Measurements from ENCODE around the gene IGHMBP2.
"Not testable (repeated sequence)": the region's sequence is repeated elsewhere in the genome, so short reads cannot be mapped to it uniquely, and the experiment has no call there.

The IGHMBP2 gene

DNA sequence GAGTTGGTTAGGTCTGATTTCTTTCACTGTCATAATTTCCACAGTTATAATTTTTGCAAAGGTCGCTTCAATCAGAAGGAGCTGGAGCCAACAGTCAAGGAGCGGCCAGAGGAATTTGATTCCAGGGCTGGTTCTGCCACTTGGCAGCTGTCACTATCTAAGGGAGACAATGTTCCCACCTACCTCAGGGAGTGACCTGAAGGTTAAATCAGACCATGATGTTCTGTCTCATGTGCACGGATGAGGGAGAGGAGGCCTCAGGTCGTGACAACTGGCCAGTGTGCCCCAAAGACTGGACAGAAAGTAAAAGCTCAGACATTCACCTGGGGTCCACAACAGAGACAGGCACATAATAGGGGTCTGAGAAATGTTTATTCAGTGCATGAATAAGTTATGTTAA lies 69.5 kb downstream of the IGHMBP2 start:
- Histone ChIP-seq H3K4me1 (ENCODE audit: insufficient read depth, low read length) (no peaks in the 10 kb centered on the region), H2AFZ (ENCODE audit: low read depth, low read length) (no peak overlapping the region), H3K27me3 (ENCODE audit: insufficient read depth, low read length) (peaks cover 4% of the 10 kb centered on the region), H3K36me3 (ENCODE audit: insufficient read depth, low read length) (no peaks in the 10 kb centered on the region), H3K4me3 (ENCODE audit: low read length) (no peak overlapping the region), H3K9me3 (ENCODE audit: low read length) (peaks cover 2% of the 10 kb centered on the region)

GRCh38 chr11:68973706-68974105 lies 70.0 kb downstream of the IGHMBP2 start:
- H3K9me3 ChIP-seq (ENCODE audit: low read length); H3K27me3 ChIP-seq (ENCODE audit: insufficient read depth, low read length); H2AFZ ChIP-seq (ENCODE audit: low read depth, low read length); H3K4me3 ChIP-seq (ENCODE audit: low read length); H3K36me3 ChIP-seq (ENCODE audit: insufficient read depth, low read length); H3K4me1 ChIP-seq (ENCODE audit: insufficient read depth, low read length): not testable (repeated sequence)

DNA sequence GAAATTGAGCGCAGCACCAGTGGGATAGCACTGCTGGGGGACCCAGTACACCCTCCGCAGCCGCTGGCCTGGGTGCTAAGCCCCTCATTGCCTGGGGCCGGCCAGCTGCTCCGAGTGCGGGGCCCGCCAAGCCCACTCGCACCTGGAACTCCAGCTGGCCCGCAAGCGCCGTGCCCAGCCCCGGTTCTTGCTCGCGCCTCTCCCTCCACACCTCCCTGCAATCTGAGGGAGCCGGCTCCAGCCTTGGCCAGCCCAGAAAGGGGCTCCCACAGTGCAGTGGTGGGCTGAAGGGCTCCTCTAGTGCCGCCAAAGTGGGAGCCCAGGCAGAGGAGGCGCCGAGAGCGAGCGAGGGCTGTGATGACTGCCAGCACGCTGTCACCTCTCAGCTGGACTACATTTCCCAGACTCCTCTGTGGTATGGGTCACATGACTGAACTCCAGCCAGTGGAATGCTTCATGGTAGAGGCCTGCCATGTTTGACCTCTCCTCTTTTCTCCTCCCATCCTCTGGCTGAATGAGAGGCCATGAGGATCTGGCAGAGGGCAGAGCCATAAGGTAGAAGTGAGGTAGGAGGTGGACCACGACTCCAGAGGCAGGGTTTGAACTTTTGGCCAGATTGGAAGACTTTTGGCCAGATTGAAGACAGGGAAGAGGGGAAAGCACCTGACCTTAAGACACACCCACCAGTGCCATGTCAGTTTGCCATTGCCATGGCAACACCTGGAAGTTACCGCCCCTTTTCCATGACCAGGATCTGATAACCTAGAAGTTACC lies 70.9 kb downstream of the IGHMBP2 start:
- Histone ChIP-seq H3K4me3 (ENCODE audit: low read length) (no peak overlapping the region), H2AFZ (ENCODE audit: low read depth, low read length) (no peak overlapping the region), H3K4me1 (ENCODE audit: insufficient read depth, low read length) (no peaks in the 10 kb centered on the region), H3K9me3 (ENCODE audit: low read length) (peaks cover 2% of the 10 kb centered on the region), H3K36me3 (ENCODE audit: insufficient read depth, low read length) (no peaks in the 10 kb centered on the region), H3K27me3 (ENCODE audit: insufficient read depth, low read length) (peaks cover 4% of the 10 kb centered on the region)

- Histone ChIP-seq H3K4me3 (ENCODE audit: low read length) (no peak overlapping the region), H3K9me3 (ENCODE audit: low read length) (no peaks in the 10 kb centered on the region), H3K27me3 (ENCODE audit: insufficient read depth, low read length) (peaks cover under 1% of the 10 kb centered on the region), H3K36me3 (ENCODE audit: insufficient read depth, low read length) (no peaks in the 10 kb centered on the region), H3K4me1 (ENCODE audit: insufficient read depth, low read length) (no peaks in the 10 kb centered on the region), H2AFZ (ENCODE audit: low read depth, low read length) (no peak overlapping the region)
Measured at GRCh38 chr11:68976095-68976494, 72.4 kb downstream of the IGHMBP2 start.

- Histone ChIP-seq H3K4me1 (ENCODE audit: insufficient read depth, low read length) (no peaks in the 10 kb centered on the region), H3K36me3 (ENCODE audit: insufficient read depth, low read length) (no peaks in the 10 kb centered on the region), H2AFZ (ENCODE audit: low read depth, low read length) (no peak overlapping the region), H3K4me3 (ENCODE audit: low read length) (no peak overlapping the region), H3K27me3 (ENCODE audit: insufficient read depth, low read length) (no peaks in the 10 kb centered on the region), H3K9me3 (ENCODE audit: low read length) (no peaks in the 10 kb centered on the region)
Measured at GRCh38 chr11:68976563-68976962, 72.9 kb downstream of the IGHMBP2 start.

GRCh38 chr11:68977781-68978625 lies 74.3 kb downstream of the IGHMBP2 start:
- Histone ChIP-seq H3K9me3 (ENCODE audit: low read length) (no peaks in the 10 kb centered on the region), H2AFZ (ENCODE audit: low read depth, low read length) (no peak overlapping the region), H3K4me1 (ENCODE audit: insufficient read depth, low read length) (no peaks in the 10 kb centered on the region), H3K36me3 (ENCODE audit: insufficient read depth, low read length) (no peaks in the 10 kb centered on the region), H3K27me3 (ENCODE audit: insufficient read depth, low read length) (no peaks in the 10 kb centered on the region), H3K4me3 (ENCODE audit: low read length) (no peak overlapping the region)

DNA sequence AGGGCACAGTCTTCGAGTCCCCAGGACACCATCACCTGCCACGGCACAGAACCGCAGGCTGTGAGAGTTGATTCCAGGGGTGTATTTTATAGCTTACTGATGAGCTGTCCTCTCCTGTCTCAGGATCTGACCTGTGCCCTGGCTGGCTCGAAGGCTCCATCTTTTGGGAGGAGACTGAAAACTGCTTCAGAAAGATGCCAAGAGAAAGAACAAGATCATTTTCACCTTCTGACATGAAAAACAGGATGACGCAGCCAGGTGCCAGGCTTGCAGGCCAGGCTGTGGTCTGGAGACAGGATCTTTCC lies 74.9 kb downstream of the IGHMBP2 start:
- Histone ChIP-seq H3K9me3 (ENCODE audit: low read length) (no peaks in the 10 kb centered on the region), H3K4me3 (ENCODE audit: low read length) (no peak overlapping the region), H3K4me1 (ENCODE audit: insufficient read depth, low read length) (no peaks in the 10 kb centered on the region), H2AFZ (ENCODE audit: low read depth, low read length) (no peak overlapping the region), H3K36me3 (ENCODE audit: insufficient read depth, low read length) (no peaks in the 10 kb centered on the region), H3K27me3 (ENCODE audit: insufficient read depth, low read length) (no peaks in the 10 kb centered on the region)

DNA sequence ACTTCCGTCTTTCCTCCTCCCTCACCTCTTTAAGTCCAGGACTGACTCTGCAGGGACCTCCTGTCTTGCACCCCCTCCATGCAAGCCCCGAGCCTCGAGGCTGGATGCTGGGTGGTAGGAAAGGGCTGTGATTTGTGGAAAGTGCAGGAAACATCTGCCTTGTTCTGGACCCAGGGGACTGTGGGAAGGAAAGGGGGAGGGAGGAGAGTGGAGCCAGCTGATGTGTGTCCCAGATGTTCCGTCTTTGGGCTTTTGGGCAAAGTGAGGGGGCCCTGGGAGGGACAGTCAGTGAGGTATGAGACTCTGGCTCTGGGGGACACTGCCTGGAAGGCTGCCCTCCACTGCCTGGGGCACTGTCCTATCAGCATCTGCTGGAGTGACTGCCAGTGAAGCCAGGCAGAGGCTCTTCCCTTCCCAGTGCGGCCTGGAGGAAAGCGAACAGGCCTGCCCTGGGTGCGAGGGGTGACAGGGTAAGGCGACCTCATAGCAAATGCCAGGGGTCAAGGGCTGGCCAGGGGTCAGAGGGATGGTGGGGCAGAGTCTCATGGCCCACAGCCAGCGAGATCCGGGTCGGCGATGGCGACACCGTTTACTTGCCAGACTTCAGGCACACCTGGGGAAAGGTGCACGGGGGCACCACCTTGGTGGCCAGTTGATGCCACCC lies 75.4 kb downstream of the IGHMBP2 start:
- H3K36me3 ChIP-seq (ENCODE audit: insufficient read depth, low read length) = no peaks in the 10 kb centered on the region
- H3K27me3 ChIP-seq (ENCODE audit: insufficient read depth, low read length) = no peaks in the 10 kb centered on the region
- H3K4me3 ChIP-seq (ENCODE audit: low read length) = no peak overlapping the region
- no peak overlapping the region for H2AFZ ChIP-seq (ENCODE audit: low read depth, low read length)
- no peaks in the 10 kb centered on the region for H3K9me3 ChIP-seq (ENCODE audit: low read length)
- no peaks in the 10 kb centered on the region for H3K4me1 ChIP-seq (ENCODE audit: insufficient read depth, low read length)

- Histone ChIP-seq H3K9me3 (ENCODE audit: low read length) (no peaks in the 10 kb centered on the region), H3K36me3 (ENCODE audit: insufficient read depth, low read length) (no peaks in the 10 kb centered on the region), H3K4me3 (ENCODE audit: low read length) (no peak overlapping the region), H3K27me3 (ENCODE audit: insufficient read depth, low read length) (no peaks in the 10 kb centered on the region), H3K4me1 (ENCODE audit: insufficient read depth, low read length) (no peaks in the 10 kb centered on the region), H2AFZ (ENCODE audit: low read depth, low read length) (no peak overlapping the region)
Measured at GRCh38 chr11:68979931-68980775, 76.5 kb downstream of the IGHMBP2 start.

DNA sequence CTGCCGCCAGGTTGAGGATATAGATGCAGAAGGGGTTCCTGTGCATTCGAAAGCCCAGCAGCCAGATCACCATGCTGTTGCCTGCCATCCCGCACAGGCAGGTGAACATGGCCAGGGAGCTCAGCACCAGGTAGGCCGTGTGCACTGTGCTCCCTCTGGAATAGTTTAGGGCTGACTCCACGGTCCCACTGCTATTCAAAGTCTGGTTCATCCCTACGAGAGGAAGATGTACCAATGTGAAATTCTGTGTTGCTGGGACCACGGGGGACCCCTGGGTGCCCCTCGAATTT lies 77.0 kb downstream of the IGHMBP2 start, which contains the start of gene MRGPRD:
Gene MRGPRD (minus strand): TSS at position 211 of the 290 bp plus-strand sequence. CDS start 0 bp downstream, at position 211.
- Histone ChIP-seq H3K27me3 (ENCODE audit: insufficient read depth, low read length) (no peaks in the 10 kb centered on the region), H3K9me3 (ENCODE audit: low read length) (no peaks in the 10 kb centered on the region), H3K36me3 (ENCODE audit: insufficient read depth, low read length) (no peaks in the 10 kb centered on the region), H2AFZ (ENCODE audit: low read depth, low read length) (no peak within 1 kb of the TSS), H3K4me3 (ENCODE audit: low read length) (no peak within 1 kb of the TSS), H3K4me1 (ENCODE audit: insufficient read depth, low read length) (no peaks in the 10 kb centered on the region)

DNA sequence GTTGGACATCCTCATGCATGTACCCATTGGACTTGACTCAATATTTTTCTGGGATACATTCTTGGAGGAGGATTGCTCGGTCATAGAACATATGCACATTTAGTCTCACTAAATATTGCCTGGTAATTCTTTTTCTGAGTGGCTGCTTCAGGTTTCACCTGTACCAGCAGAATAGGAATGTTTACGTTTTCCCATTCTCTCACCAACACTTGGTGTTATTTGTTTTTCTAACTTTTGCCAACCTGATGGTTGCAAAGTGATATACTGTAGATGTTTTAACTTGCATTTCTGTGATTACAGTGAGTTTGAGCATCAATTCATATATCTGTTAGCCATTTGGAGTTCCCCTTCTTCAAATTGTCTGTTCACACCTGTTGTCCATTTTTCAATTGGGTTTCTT lies 78.4 kb downstream of the IGHMBP2 start:
- Histone ChIP-seq H3K27me3 (ENCODE audit: insufficient read depth, low read length) (no peaks in the 10 kb centered on the region), H3K9me3 (ENCODE audit: low read length) (no peaks in the 10 kb centered on the region), H3K4me1 (ENCODE audit: insufficient read depth, low read length) (no peaks in the 10 kb centered on the region), H3K4me3 (ENCODE audit: low read length) (no peak overlapping the region), H3K36me3 (ENCODE audit: insufficient read depth, low read length) (no peaks in the 10 kb centered on the region), H2AFZ (ENCODE audit: low read depth, low read length) (no peak overlapping the region)

DNA sequence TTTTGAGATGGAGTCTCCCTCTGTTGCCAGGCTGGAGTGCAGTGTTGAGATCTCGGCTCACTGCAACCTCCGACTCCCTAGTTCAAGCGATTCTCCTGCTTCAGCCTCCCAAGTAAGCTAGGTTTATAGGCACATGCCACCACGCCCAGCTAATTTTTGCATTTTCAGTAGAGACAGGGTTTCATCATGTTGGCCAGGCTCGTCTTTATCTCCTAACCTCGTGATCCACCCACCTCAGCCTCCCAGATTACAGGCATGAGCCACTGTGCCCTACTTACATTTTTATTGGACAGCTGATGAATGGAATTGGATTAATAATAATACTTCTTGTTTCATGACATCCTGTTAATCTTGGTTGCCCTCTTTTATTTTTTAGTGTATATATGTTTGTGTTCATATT lies 80.1 kb downstream of the IGHMBP2 start:
- H2AFZ ChIP-seq (ENCODE audit: low read depth, low read length) = no peak overlapping the region
- no peaks in the 10 kb centered on the region for H3K9me3 ChIP-seq (ENCODE audit: low read length)
- H3K4me3 ChIP-seq (ENCODE audit: low read length) = no peak overlapping the region
- no peaks in the 10 kb centered on the region for H3K36me3 ChIP-seq (ENCODE audit: insufficient read depth, low read length)
- no peaks in the 10 kb centered on the region for H3K27me3 ChIP-seq (ENCODE audit: insufficient read depth, low read length)
- no peaks in the 10 kb centered on the region for H3K4me1 ChIP-seq (ENCODE audit: insufficient read depth, low read length)

GRCh38 chr11:68987211-68987610 lies 83.5 kb downstream of the IGHMBP2 start:
- Histone ChIP-seq H3K36me3 (ENCODE audit: insufficient read depth, low read length) (no peaks in the 10 kb centered on the region), H3K4me3 (ENCODE audit: low read length) (no peak overlapping the region), H3K27me3 (ENCODE audit: insufficient read depth, low read length) (peaks cover 4% of the 10 kb centered on the region), H3K9me3 (ENCODE audit: low read length) (no peaks in the 10 kb centered on the region), H3K4me1 (ENCODE audit: insufficient read depth, low read length) (no peaks in the 10 kb centered on the region), H2AFZ (ENCODE audit: low read depth, low read length) (no peak overlapping the region)

All from neuron (in vitro differentiated cells).